Heart right ventricle (tissue), 16 donors: ENCODE results near the gene CHCHD3. TPM values are rescaled to one million over a fixed set of nuclear protein-coding genes. Genes with fewer than 3 reads are reported as not detected.

ENCODE experiments used
- ATAC-seq, 8 donors: fragments of 200-7000 bp; cut with Tn5 transposase; one replicate each; pipeline ENCODE4 v1.9.1; 2020; ENCODE audit warnings: mild to moderate bottlenecking in 8 of 8, moderate library complexity in 8 of 8, moderate number of reproducible peaks in 1 of 8
- DNase-seq, 2 donors: peaks; one replicate each; pipeline ENCODE4 v3.0.0-alpha.2; 2020
- H3K27ac ChIP-seq, 10 donors: fragments of 200-600 bp; sonication (generic) in 2 of 10; one replicate each; pipeline versions ENCODE4 v1.5.0 to v1.8.0; 2020 to 2022; ENCODE audit warnings: mild to moderate bottlenecking in 3 of 10
- H3K27me3 ChIP-seq, 7 donors: fragments of 200-600 bp; one replicate each; pipeline ENCODE4 v1.8.0; 2021 to 2022; ENCODE audit warnings: mild to moderate bottlenecking in 2 of 7
- H3K36me3 ChIP-seq, 9 donors: fragments of 200-600 bp; sonication (generic) in 1 of 9; one replicate each; pipeline versions ENCODE4 v1.5.0 to v1.8.0; 2020 to 2022; ENCODE audit warnings: mild to moderate bottlenecking in 2 of 9
- H3K4me1 ChIP-seq, 9 donors: fragments of 200-600 bp; sonication (generic) in 1 of 9; one replicate each; pipeline versions ENCODE4 v1.5.0 to v1.8.0; 2020 to 2022; ENCODE audit warnings: mild to moderate bottlenecking in 4 of 9
- H3K4me3 ChIP-seq, 10 donors: fragments of 200-600 bp; sonication (generic) in 2 of 10; one replicate each; pipeline versions ENCODE4 v1.5.0 to v1.8.0; 2020 to 2022; ENCODE audit warnings: mild to moderate bottlenecking in 7 of 10, moderate library complexity in 2 of 10
- H3K9me3 ChIP-seq, 11 donors: fragments of 200-600 bp in 10 of 11; sonication (generic) in 2 of 11; one replicate each; pipeline versions ENCODE4 v1.5.0 to v1.8.0; 2013 to 2022; ENCODE audit warnings: mild to moderate bottlenecking in 2 of 11, control low read depth in 1 of 11, moderate library complexity in 1 of 11
- CTCF ChIP-seq, 9 donors: fragments of 200-600 bp; sonication (generic) in 2 of 9; IDR thresholded peaks; one replicate each; pipeline versions ENCODE4 v1.5.0 to v1.8.0; 2021 to 2022; ENCODE audit warnings: antibody characterized with exemption in 9 of 9, mild to moderate bottlenecking in 5 of 9, moderate library complexity in 1 of 9
- WGBS, 2 donors: extraction: QIAGEN DNeasy Blood & Tissue Kit; methylation state at CpG; one replicate each; pipeline ENCODE4 v1.1.7; 2013; ENCODE audit warnings: inconsistent platforms in 1 of 2; 5-methylcytosine and 5-hydroxymethylcytosine counted together
- intact Hi-C, 10 donors: fragments of 100-400 bp; cut with DNase I; formaldehyde crosslinking; loops; one replicate each; pipeline versions ENCODE4 v1.11.1 to v1.14.2; 2022
- polyA plus RNA-seq, 2 donors: library from polyadenylated mRNA; stranded (reverse); fragments of 200-250 nt; gene quantifications; one replicate each; pipeline ENCODE4 v1.2.3, GENCODE V29; 2013
- total RNA-seq, 10 donors: library from RNA; stranded (reverse); fragmentation: NEBNext Ultra II Directional in 3 of 10; extraction: Animal tissue kit (Norgen Biotek cat#: 25700) in 3 of 10; gene quantifications; one replicate each; pipeline versions ENCODE4 v1.2.1 to v1.2.4, GENCODE V29; 2021 to 2023
- donor health status: Arrhythmogenic right ventricular cardiomyopathy.
- donor health status: ischemic (EF 13 %, LVEDD 7.1; RV severe dilation, severe dysfunction).
- donor health status: healthy with polysubstance abuse.
- donor health status: DM: no; HTN: yes; CAD: no.
- donor health status: DM: no; HTN: no; CAD: no.
- donor health status: ischemic (EF 25% LVEDD 6.9; RV normal size, moderate dysfunction).
- donor health status: ischemic (EF 25% LVEDD 5.7; RV mildly dilated, moderate dysfunction).
- donor health status: healthy.
- donor health status: DM: yes; HTN: yes; CAD: no.
- donor health status: Ischemic cardiomyopathy.
- donor health status: ischemic (EF 35%, LVEDD 5.7; RV mildly dilated, moderate dysfunction).
- donor health status: nonischemic (EF 11% LVEDD 7.7; RV severe dilation, severe dysfunction).
- donor health status: DM: yes; HTN: yes; CAD: no.
- donor health status: PGD.
- donor health status: ischemic (EF 29% LVEDD 5.4; RV normal size, mild dysfunction).
- donor health status: nonischemic (EF 23%, LVEDD 6.1; RV moderate dilation, normal function).

CHCHD3 gene
- total and polyA plus RNA-seq, 12 donors = 42.6 to 215 (median 185) TPM

GRCh38 chr7:132760244-132760623 is 321.7 kb downstream of the CHCHD3 start:
- Histone ChIP-seq H3K27me3 (no peaks in the 10 kb centered on the region), H3K27ac (no peak overlapping the region), H3K36me3 (no peaks in the 10 kb centered on the region), H3K4me3 (no peak overlapping the region), H3K4me1 (no peaks in the 10 kb centered on the region), H3K9me3 (no peaks in the 10 kb centered on the region)
- no peak for TF ChIP-seq CTCF (IDR thresholded peaks at IDR 0.05)
- DNase-seq = no peak
- intact Hi-C loops = no loop called here
- 93% methylated on average over 2 of the region's 2 CpGs for WGBS, 2 donors
- no peak for ATAC-seq

GRCh38 chr7:132759482-132760243 is 322.2 kb downstream of the CHCHD3 start:
- no peak for ATAC-seq
- WGBS, 2 donors = 90 to 94% methylated on average over 15 of the region's 15 CpGs
- TF ChIP-seq CTCF (IDR thresholded peaks at IDR 0.05) = no peak
- H3K27ac ChIP-seq = no peak overlapping the region
- no peaks in the 10 kb centered on the region for H3K4me1 ChIP-seq
- no peaks in the 10 kb centered on the region for H3K27me3 ChIP-seq
- no peaks in the 10 kb centered on the region for H3K9me3 ChIP-seq
- intact Hi-C loops = no loop called here
- H3K4me3 ChIP-seq = no peak overlapping the region
- DNase-seq = no peak
- H3K36me3 ChIP-seq = no peaks in the 10 kb centered on the region

- Histone ChIP-seq H3K27me3 (no peaks in the 10 kb centered on the region), H3K9me3 (no peaks in the 10 kb centered on the region), H3K27ac (no peak overlapping the region), H3K4me1 (no peaks in the 10 kb centered on the region), H3K36me3 (no peaks in the 10 kb centered on the region), H3K4me3 (no peak overlapping the region)
- DNase-seq (no peak), ATAC-seq (peak in 1 of 8 donors; percentile 25)
- intact Hi-C loops = no loop called here
- TF ChIP-seq CTCF (IDR thresholded peaks at IDR 0.05) = no peak
- 87 to 96% methylated on average over 5 of the region's 5 CpGs for WGBS, 2 donors
These were observed 322.9 kb downstream of the CHCHD3 start for GRCh38 chr7:132758986-132759385.

GRCh38 chr7:132757783-132758182 is 324.1 kb downstream of the CHCHD3 start:
- WGBS, 2 donors = 88 to 94% methylated on average over 3 of the region's 3 CpGs
- Histone ChIP-seq H3K4me1 (no peaks in the 10 kb centered on the region), H3K9me3 (no peaks in the 10 kb centered on the region), H3K36me3 (no peaks in the 10 kb centered on the region), H3K27ac (no peak overlapping the region), H3K4me3 (no peak overlapping the region), H3K27me3 (no peaks in the 10 kb centered on the region)
- intact Hi-C loops = no loop called here
- DNase-seq (no peak), ATAC-seq (no peak)
- no peak for TF ChIP-seq CTCF (IDR thresholded peaks at IDR 0.05)
